Measurements from ENCODE around the gene PPP1R37.

Gene PPP1R37

DNA sequence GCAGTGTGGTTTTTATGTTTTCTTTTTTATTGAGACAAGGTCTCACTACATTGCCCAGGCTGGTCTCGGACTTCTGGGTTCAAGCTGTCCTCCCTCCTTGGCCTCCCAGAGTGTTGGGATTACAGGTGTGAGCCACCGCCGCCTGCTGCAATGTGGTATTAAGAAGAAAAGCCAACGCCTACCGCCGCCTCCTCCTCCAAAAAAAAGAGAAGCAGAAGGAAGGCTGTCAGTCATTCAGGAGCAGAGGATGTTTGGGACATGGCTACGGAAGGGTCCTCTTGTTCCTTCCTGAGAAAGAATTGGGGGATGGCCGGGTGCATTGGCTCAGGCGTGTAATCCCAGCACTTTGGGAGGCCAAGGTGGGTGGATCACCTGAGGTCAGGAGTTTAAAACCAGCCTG lies 1.2 kb downstream of the PPP1R37 start:
- Histone ChIP-seq H4K20me1 (peaks cover 78% of the 10 kb centered on the region), H3K4me3 (peak overlapping the region; percentile 95), H3K9ac (peak overlapping the region; percentile 100), H3K27me3 (no peaks in the 10 kb centered on the region), H3K4me2 (peak overlapping the region; percentile 93), H3K36me3 (peaks cover 56% of the 10 kb centered on the region), H3K9me3 (no peaks in the 10 kb centered on the region), H3K27ac (peak overlapping the region; percentile 100), H3K4me1 (peaks cover 61% of the 10 kb centered on the region)
- no peak for TF ChIP-seq Cebpa-rat (IDR thresholded peaks at IDR 0.05)

GRCh38 chr19:45094707-45095106 lies 1.7 kb downstream of the PPP1R37 start:
- Histone ChIP-seq H3K4me3 (peak overlapping the region; percentile 95), H3K36me3 (peaks cover 56% of the 10 kb centered on the region), H3K9ac (peak overlapping the region; percentile 100), H3K27me3 (no peaks in the 10 kb centered on the region), H3K9me3 (no peaks in the 10 kb centered on the region), H3K4me2 (peak overlapping the region; percentile 93), H4K20me1 (peaks cover 80% of the 10 kb centered on the region), H3K27ac (0 out of 2 replicates have a peak overlapping the region, but pooled peaks have one; percentile 100), H3K4me1 (peaks cover 67% of the 10 kb centered on the region)
- TF ChIP-seq Cebpa-rat (IDR thresholded peaks at IDR 0.05): no peak

GRCh38 chr19:45095496-45096413 lies 2.8 kb downstream of the PPP1R37 start:
- Histone ChIP-seq H3K27me3 (no peaks in the 10 kb centered on the region), H3K27ac (peak overlapping the region; percentile 52; the same call in 1 of the 2 replicates), H3K4me1 (peaks cover 77% of the 10 kb centered on the region), H3K9ac (peak overlapping the region; percentile 100), H3K36me3 (peaks cover 52% of the 10 kb centered on the region), H3K9me3 (no peaks in the 10 kb centered on the region), H3K4me3 (no peak overlapping the region), H4K20me1 (peaks cover 81% of the 10 kb centered on the region), H3K4me2 (peak overlapping the region; percentile 93)
- TF ChIP-seq Cebpa-rat (IDR thresholded peaks at IDR 0.05): peak; percentile 21; the same call in 1 of the 2 replicates

DNA sequence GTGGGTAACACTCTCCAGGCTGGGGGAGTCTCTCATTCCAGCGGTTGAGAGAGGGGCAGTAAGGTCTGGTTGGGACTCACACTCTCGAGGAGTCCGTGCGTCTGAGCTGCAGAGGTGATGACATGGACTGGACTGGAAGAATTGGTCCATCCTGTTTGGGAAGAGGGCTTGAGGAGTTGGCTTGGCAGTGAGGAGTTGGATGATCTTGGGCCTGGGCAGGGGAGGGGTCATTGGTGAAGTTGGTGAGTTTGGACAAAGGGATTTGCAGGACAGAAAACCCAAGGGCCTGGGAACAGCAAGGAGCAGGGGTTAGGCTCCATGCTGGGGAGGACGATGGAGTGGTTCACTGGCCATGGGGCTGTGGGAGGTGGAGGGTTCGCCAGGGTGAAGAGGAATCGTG lies 3.7 kb downstream of the PPP1R37 start:
- peak overlapping the region; percentile 80 for H3K27ac ChIP-seq
- no peak for TF ChIP-seq Cebpa-rat (IDR thresholded peaks at IDR 0.05)
- peaks cover 85% of the 10 kb centered on the region for H4K20me1 ChIP-seq
- H3K9ac ChIP-seq: peak overlapping the region; percentile 67
- H3K27me3 ChIP-seq: no peaks in the 10 kb centered on the region
- H3K9me3 ChIP-seq: no peaks in the 10 kb centered on the region
- peaks cover 80% of the 10 kb centered on the region for H3K4me1 ChIP-seq
- H3K36me3 ChIP-seq: peaks cover 47% of the 10 kb centered on the region
- no peak overlapping the region for H3K4me3 ChIP-seq
- H3K4me2 ChIP-seq: peak overlapping the region; percentile 93

DNA sequence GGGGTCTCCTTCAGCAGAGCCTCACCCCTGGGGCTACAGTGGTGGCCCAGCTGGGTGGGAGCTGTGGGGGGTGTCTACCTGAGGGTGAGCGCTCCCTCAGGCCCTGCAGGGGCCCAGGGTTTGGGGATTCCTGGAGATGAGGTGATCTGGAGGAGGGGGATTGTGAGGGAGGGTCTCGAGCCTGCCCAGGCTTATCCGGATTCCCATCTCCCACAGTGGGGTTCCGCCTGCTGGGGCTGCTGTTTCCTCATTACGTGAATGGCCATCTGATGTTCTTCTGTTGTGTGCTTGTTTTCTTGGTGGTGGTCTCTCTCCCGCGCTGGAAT lies 4.4 kb downstream of the PPP1R37 start:
- Histone ChIP-seq H3K4me1 (peaks cover 87% of the 10 kb centered on the region), H4K20me1 (peaks cover 92% of the 10 kb centered on the region), H3K9ac (peak overlapping the region; percentile 67), H3K4me2 (peak overlapping the region; percentile 93), H3K4me3 (no peak overlapping the region), H3K36me3 (peaks cover 47% of the 10 kb centered on the region), H3K9me3 (no peaks in the 10 kb centered on the region), H3K27me3 (no peaks in the 10 kb centered on the region), H3K27ac (peak overlapping the region; percentile 80)
- TF ChIP-seq Cebpa-rat (IDR thresholded peaks at IDR 0.05): no peak

- Histone ChIP-seq H3K27me3 (no peaks in the 10 kb centered on the region), H3K27ac (peak overlapping the region; percentile 80), H3K4me3 (no peak overlapping the region), H3K9me3 (no peaks in the 10 kb centered on the region), H3K4me2 (peak overlapping the region; percentile 93), H3K4me1 (peaks cover 93% of the 10 kb centered on the region), H4K20me1 (peaks cover 97% of the 10 kb centered on the region), H3K36me3 (peaks cover 47% of the 10 kb centered on the region), H3K9ac (peak overlapping the region; percentile 67)
- TF ChIP-seq Cebpa-rat (IDR thresholded peaks at IDR 0.05): no peak
These were observed 5.0 kb downstream of the PPP1R37 start for GRCh38 chr19:45097776-45098520.

- peak overlapping the region; percentile 67 for H3K9ac ChIP-seq
- H3K27me3 ChIP-seq: no peaks in the 10 kb centered on the region
- peak overlapping the region; percentile 93 for H3K4me2 ChIP-seq
- no peak overlapping the region for H3K4me3 ChIP-seq
- no peaks in the 10 kb centered on the region for H3K9me3 ChIP-seq
- TF ChIP-seq Cebpa-rat (IDR thresholded peaks at IDR 0.05): no peak
- peaks cover 98% of the 10 kb centered on the region for H4K20me1 ChIP-seq
- H3K4me1 ChIP-seq: peaks cover 100% of the 10 kb centered on the region
- peak overlapping the region; percentile 80 for H3K27ac ChIP-seq
- peaks cover 47% of the 10 kb centered on the region for H3K36me3 ChIP-seq
These were observed 5.8 kb downstream of the PPP1R37 start for GRCh38 chr19:45098521-45099466.

GRCh38 chr19:45099467-45100191 lies 6.7 kb downstream of the PPP1R37 start:
- Histone ChIP-seq H3K4me2 (peak overlapping the region; percentile 93), H3K36me3 (peaks cover 42% of the 10 kb centered on the region), H3K9me3 (no peaks in the 10 kb centered on the region), H3K4me3 (no peak overlapping the region), H3K4me1 (peaks cover 100% of the 10 kb centered on the region), H3K9ac (peak overlapping the region; percentile 67), H3K27me3 (no peaks in the 10 kb centered on the region), H4K20me1 (peaks cover 98% of the 10 kb centered on the region), H3K27ac (peak overlapping the region; percentile 80)
- TF ChIP-seq Cebpa-rat (IDR thresholded peaks at IDR 0.05): no peak

Data from BLaER1 (cell line).